ENCODE results near the gene TIMM8B.
"Not testable (repeated sequence)": the region's sequence is repeated elsewhere in the genome, so short reads cannot be mapped to it uniquely, and the experiment has no call there.

The TIMM8B gene

DNA sequence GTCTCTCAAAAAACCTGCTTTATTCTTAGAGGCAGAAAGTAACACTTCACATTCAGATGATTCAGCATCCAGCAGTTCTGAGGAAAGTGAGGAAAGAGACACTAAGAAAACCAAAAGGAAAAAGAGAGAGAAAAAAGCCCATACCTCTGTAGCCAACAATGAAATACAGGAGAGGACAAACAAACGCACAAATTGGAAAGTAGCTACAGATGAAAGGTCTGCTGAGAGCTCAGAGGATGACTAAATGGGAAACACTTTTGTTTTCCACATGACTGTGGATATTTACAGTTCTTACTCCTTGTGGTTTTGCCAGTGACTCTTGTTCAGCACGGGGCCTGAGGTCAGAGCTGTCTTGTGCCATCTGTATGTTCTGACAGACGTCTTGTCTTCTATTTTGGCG, 3.8 kb downstream of the TIMM8B start:
- no peak for DNase-seq (ENCODE audit: extremely low read depth in 1 of 2, low read depth in 1 of 2)

DNA sequence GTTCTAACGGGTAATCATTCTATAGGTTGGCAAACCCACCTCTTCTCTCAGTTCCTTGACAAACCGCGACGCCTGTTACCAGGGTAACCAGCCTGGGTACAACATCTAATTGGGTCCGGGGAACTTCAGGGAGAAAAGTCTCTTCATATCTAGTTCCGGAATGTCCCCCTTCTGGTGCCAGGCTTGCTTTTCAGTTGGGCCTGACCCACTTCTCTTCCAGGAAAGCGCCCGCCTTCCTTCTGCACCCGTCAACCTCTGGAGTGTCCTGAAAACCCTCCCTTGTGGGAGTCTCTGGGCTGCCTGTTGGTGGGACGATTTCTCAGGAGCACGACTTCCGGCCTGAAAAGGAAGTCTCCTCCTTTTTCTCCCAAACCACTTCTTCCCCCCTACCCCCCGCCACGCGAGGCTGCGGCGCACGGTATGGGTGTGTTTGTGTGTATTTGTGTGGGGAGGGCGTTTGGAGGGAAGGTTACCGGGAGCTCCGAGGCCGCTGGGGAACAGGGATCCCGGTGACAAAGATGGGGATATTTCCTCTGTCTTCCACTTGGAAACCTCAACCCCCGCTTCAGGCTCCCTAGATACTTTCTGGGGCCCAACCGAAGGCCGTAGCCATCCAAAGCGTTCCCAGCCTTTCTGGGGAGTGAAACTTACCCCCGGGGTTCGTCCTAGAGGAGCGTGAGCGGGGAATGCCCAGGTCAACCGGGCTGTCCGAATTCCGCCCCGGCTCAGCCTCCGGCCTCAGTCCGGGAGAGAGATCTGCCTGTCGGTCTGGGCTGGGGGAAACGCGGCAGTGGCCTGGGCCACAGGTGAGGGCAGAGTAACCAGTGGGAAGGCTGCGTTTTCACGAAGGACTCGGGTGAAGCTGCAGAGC, 12.4 kb downstream of the TIMM8B start, which contains the start of the genes NKAPD1 and PIH1D2:
NKAPD1 (plus strand) TSS at position 359 of the 871 bp plus-strand sequence. CDS start 1,276 bp downstream, outside the sequence.
PIH1D2 (minus strand) TSS at position 77 of the 871 bp plus-strand sequence. CDS start 843 bp downstream, outside the sequence.
- peak; percentile 62 to 63 for DNase-seq (ENCODE audit: extremely low read depth in 1 of 2, low read depth in 1 of 2)

DNA sequence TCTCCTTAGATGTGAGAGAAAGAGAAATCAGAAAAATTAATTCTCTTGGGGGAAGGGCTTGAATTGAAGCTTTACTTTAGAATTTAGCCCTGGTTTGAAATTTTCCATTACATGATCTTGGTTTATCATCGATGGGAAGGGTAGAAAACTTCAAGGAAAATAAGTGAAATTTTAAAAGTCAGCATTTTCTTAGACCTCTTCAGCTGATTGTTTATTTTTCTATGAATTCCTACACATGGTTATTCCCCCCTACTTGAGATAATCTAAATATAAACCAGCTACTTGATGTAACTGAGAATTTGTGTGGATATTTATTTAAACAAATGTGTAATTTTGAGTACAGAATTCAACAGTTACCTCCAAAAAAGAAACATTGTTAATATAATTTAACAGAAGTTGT, 23.6 kb downstream of the TIMM8B start:
- DNase-seq (ENCODE audit: extremely low read depth in 1 of 2, low read depth in 1 of 2): no peak

DNA sequence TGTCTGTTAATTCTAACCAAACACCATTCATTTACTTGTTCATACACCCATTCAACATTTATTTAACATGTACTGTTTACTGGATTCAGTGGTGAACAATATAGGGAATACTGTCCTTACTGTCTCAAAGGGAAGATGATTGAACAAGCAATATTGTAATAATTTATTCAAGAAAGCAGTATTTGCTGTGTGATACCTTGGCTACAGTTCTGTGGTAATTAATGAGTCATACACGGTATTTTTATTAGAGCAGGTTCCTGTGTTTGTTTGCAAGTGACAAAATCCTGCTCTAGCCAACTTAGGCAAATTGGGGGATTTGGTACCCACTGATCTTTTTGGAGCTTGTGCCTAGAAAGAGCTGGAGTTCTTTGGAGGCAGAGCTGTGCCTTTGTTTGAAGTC, 28.5 kb downstream of the TIMM8B start:
- no peak for DNase-seq (ENCODE audit: extremely low read depth in 1 of 2, low read depth in 1 of 2)

DNA sequence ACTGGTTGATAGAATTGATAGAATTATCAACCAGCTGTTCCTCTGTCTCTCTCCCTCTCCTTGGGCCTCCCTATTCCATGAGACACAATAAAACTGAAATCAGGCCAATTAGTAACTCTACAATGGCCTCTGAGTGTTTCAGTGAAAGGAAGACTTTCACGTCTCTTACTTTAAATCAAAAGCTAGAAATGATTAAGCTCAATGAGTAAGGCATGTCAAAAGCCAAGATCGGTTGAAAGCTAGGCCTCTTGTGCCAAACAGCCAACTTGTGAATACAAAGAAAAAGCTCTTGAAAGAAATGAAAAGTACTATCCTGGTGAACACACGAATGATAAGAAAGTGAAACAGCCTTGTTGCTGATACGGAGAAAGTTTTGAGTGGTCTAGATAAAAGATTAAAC, 29.4 kb downstream of the TIMM8B start:
- DNase-seq (ENCODE audit: extremely low read depth in 1 of 2, low read depth in 1 of 2): no peak

DNA sequence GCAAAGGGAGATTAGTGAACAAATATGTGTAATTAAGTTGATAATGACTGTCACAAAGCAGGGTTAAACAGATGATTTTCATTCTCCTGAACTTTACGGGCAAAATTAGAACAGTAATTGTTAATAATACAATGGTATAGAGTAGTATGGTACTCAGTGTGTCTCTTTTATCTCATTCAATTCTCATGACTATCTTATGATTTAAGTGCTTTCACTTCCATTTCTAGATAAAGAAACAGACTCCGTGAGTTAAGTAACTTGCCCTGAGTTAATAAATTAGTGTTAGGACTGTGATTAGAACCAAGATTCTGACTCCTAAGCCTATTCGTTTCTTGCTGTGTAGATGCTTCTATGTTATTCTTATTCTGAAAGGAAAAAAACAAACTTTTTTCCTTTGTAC, 34.8 kb downstream of the TIMM8B start:
- no peak for DNase-seq (ENCODE audit: extremely low read depth in 1 of 2, low read depth in 1 of 2)

DNA sequence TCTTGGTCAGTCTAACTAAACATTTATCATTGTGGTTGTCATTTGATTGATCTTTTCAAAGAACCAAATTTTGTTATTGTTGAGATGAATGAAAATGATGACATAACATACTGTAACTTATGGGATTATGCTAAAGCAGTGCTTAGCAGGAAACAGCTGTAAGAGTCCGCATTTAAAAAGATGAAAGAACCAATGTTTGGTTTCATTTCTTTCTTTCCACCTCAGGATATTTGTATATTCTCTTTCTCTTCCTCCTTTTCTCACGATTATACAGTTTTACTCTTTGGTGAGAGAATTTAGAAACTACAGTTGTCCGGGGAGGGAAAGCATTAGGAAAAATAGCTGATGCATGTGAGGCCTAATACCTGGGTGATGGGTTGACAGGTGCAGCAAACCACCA, 35.8 kb downstream of the TIMM8B start:
- DNase-seq (ENCODE audit: extremely low read depth in 1 of 2, low read depth in 1 of 2): no peak

DNA sequence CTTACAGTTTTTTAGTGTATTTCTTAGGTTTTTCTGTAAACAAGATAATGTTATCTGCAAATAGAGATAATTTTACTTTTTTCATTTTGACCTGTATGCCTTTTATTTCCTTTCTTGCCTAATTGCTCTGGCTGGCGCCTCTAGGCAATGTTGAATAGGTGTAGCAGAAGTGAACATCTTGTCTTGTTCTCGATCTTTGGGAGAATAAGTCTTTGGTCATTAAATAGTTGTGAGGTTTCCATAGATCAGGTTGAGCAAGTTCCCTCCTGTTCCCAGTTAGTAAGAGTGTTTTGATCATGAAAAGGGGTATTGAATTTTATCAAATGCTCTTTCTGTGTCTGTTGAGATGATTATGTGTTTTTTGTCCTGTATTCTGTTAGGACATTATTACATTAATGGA, 36.8 kb downstream of the TIMM8B start:
- DNase-seq (ENCODE audit: extremely low read depth in 1 of 2, low read depth in 1 of 2): no peak

DNA sequence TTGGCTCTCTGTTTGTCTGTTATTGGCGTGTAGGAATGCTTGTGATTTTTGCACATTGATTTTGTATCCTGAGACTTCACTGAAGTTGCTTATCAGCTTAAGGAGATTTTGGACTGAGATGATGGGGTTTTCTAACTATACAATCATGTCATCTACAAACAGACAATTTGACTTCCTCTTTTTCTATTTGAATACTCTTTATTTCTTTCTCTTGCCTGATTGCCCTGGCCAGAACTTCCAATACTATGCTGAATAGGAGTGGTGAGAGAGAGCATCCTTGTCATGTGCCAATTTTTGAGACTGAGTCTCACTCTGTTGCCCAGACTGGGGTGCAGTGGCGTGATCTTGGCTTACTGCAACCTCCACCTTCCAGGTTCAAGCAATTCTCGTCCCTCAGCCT, 38.3 kb downstream of the TIMM8B start:
- DNase-seq (ENCODE audit: extremely low read depth in 1 of 2, low read depth in 1 of 2): not testable (repeated sequence)

DNA sequence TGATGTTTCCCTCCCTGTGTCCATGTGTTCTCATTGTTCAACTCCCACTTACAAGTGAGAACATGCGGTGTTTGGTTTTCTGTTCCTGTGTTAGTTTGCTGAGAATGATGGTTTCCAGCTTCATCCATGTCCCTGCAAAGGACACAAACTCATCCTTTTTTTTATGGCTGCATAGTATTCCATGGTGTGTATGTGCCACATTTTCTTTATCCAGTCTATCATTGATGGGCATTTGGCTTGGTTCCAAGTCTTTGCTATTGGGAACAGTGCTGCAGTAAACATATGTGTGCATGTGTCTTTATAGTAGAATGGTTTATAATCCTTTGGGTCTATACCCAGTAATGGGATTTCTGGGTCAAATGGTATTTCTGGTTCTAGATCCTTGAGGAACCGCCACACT, 39.9 kb downstream of the TIMM8B start:
- DNase-seq (ENCODE audit: extremely low read depth in 1 of 2, low read depth in 1 of 2): not testable (repeated sequence)

DNA sequence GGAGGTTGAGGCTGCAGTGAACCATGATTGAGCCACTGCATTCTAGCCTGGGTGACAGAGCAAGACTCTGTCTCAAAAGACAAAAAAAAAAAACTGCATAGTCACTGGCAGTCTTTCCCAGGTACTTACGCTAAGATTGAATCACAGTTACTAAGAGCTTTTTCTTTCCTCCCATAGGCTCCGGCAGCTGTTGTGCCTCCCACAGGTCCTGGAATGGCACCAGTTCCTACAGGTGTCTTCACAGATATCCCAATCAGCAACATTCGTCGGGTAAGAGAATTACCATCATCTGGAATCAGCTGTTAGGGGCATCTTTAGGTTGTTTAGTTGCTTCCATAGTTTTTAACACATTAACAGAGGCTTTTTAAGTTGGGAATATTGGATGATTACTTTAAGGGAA, 41.6 kb downstream of the TIMM8B start:
- no peak for DNase-seq (ENCODE audit: extremely low read depth in 1 of 2, low read depth in 1 of 2)

DNA sequence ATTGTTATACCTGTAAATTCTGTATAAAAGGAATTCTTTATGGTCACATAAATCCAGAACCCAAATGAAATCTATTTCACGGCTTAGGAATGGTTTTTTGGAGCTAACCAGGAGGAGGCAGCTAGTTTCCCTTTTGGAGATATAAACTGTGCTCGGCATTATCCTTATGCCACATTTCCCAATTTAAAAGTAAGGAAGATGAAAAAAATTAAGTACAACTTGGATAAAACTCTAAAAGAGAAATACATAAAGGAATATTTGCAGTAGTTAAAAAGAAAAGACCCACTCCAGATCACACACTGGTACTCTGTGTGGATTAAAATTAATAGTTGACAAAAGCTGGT, 43.6 kb downstream of the TIMM8B start:
- DNase-seq (ENCODE audit: extremely low read depth in 1 of 2, low read depth in 1 of 2): no peak

DNA sequence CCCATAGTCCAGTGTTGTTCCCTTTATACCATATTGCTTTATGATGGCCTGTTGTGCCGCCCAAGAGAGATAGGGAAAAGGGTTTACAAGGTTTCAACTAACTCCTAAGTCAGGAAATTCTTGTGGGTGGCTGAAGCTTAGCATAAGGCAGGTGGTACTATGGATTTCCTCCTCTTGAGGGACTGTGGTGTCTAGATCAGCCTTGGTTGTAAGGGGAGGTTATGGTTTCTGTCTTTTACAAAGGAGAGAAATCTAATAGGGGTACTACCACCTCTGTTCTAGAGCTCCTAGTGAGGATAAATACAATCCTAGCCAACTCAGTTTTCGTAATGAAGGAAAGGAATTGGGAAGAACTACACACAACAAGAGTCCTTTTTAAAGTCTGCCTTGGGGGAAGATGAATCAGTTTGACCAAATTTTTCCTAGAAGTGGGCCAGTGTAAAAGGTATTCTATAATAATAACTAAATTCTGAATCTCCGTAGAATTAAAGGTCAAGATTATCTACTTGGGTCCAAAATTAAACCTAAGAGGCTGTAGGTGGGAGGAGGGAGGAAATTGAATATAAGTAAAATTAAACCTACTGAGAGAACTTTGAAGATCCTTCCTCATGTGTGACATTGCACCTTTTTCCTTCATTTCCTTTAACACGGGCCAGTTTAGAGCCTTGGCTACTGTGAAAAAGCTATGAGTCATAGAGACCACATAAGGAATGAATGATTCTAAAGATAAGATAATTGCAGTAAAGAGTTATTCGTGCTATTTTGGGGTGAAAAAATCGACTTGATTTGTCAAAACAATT, 44.2 kb downstream of the TIMM8B start:
- DNase-seq (ENCODE audit: extremely low read depth in 1 of 2, low read depth in 1 of 2): no peak

DNA sequence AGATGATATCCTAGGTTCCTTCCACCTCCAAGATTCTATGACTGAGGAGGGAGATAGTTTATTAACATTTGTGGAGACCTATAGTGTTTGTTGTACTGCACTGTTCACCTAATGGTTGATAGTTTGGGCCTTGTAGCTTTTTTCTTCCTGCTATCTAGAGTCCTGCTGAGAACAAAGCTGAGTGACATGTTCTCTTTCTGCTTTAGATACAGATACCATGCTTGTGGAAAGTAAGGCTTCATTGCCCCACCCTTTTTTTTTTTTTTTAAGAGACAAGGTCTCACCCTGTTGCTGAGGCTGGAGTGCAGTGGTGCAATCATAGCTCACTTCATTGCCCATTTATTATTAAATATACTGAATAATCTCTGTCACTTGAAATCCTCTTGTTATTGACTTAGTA, 49.0 kb downstream of the TIMM8B start:
- DNase-seq (ENCODE audit: extremely low read depth in 1 of 2, low read depth in 1 of 2): no peak
